ENCODE data around the gene POU1F1. TPM values are rescaled to one million over a fixed set of nuclear protein-coding genes. Genes with fewer than 3 reads are reported as not detected.

POU1F1 gene
- total RNA-seq, 1 donor from 2014 or later: not detected

GRCh38 chr3:87225659-87226058 is 50.7 kb downstream of the POU1F1 start:
- no peaks in the 10 kb centered on the region for H3K36me3 ChIP-seq (ENCODE audit: control insufficient read depth, insufficient read depth, low read length)
- H3K4me3 ChIP-seq (ENCODE audit: low read depth, low read length): no peak overlapping the region
- FAIRE-seq: no peak

GRCh38 chr3:87219611-87220010 is 56.8 kb downstream of the POU1F1 start:
- TF ChIP-seq CTCF (IDR thresholded peaks at IDR 0.05; ENCODE audit: insufficient read depth, low read length, severe bottlenecking): no peak
- H3K36me3 ChIP-seq (ENCODE audit: control insufficient read depth, insufficient read depth, low read length): no peaks in the 10 kb centered on the region
- peaks cover 2% of the 10 kb centered on the region for H3K27me3 ChIP-seq (ENCODE audit: control insufficient read depth, insufficient read depth, low read length)
- no peak overlapping the region for H3K4me3 ChIP-seq (ENCODE audit: low read depth, low read length)
- FAIRE-seq: no peak
- no peak for DNase-seq (ENCODE audit: low read depth)

More at GRCh38 chr3:87225659-87226058, 50.7 kb downstream of the POU1F1 start:
- no peaks in the 10 kb centered on the region for H3K27me3 ChIP-seq (ENCODE audit: control insufficient read depth, insufficient read depth, low read length)
- TF ChIP-seq CTCF (IDR thresholded peaks at IDR 0.05; ENCODE audit: insufficient read depth, low read length, severe bottlenecking): no peak
- no peak for DNase-seq (ENCODE audit: low read depth)

DNA sequence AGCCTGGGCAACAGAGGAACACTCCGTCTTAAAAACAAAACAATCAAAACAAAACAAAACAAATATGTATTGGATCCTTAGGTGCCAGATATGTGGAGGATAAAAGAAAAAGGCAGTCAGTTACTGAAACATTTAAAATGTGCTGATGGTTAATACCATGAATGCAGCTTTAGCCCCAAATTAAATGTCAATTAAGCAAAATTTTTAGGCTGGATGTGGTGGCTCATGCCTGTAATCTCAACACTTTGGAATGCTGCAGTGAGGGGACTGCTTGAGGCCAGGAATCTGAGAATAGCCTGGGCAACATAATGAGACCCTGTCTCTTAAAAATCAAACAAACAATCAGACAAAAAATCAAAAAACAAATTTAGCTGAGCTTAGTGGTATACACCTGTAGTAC is 57.8 kb downstream of the POU1F1 start:
- H3K36me3 ChIP-seq (ENCODE audit: control insufficient read depth, insufficient read depth, low read length): no peaks in the 10 kb centered on the region
- H3K27me3 ChIP-seq (ENCODE audit: control insufficient read depth, insufficient read depth, low read length): peaks cover 2% of the 10 kb centered on the region
- TF ChIP-seq CTCF (IDR thresholded peaks at IDR 0.05; ENCODE audit: insufficient read depth, low read length, severe bottlenecking): no peak
- no peak overlapping the region for H3K4me3 ChIP-seq (ENCODE audit: low read depth, low read length)
- DNase-seq (ENCODE audit: low read depth) (no peak), FAIRE-seq (no peak)

Other genes with a start within 250 kb of the POU1F1 start
- 27.4 and 31.5 TPM in 2 replicates for gene CHMP2B, start 49.3 kb downstream of the POU1F1 start, total RNA-seq

Data from bronchial epithelial cell (primary cell).